Measurements from ENCODE around the gene OR5D13. TPM values are rescaled to one million over a fixed set of nuclear protein-coding genes. Genes with fewer than 3 reads are reported as not detected.

The OR5D13 gene
- total RNA-seq, 1 experiment from 2014 or later, result not detected

- no peak for TF ChIP-seq EZH2 (IDR thresholded peaks at IDR 0.05; ENCODE audit: low read length, unreplicated experiment)
- TF ChIP-seq EZH2phosphoT487 (IDR thresholded peaks at IDR 0.05; ENCODE audit: borderline replicate concordance, low read length), result no peak
- H3K4me3 ChIP-seq (ENCODE audit: low read length), result no peak overlapping the region
- no peaks in the 10 kb centered on the region for H4K20me1 ChIP-seq (ENCODE audit: low read length)
- no peak for ATAC-seq
- H2AFZ ChIP-seq (ENCODE audit: low read length), result no peak overlapping the region
- ChIA-PET CTCF (no interaction called here), POLR2A (ENCODE audit: unreplicated experiment) (no interaction called here)
- BruUV-seq (replicated peaks), result no TSS peak
- H3K79me2 ChIP-seq (ENCODE audit: low read length), result no peaks in the 10 kb centered on the region
- H3K9me2 ChIP-seq (replicated peaks; ENCODE audit: low read length), result no peaks in the 10 kb centered on the region
- H3K4me1 ChIP-seq (ENCODE audit: insufficient read depth, low read length), result no peaks in the 10 kb centered on the region
- no peak overlapping the region for H3K9ac ChIP-seq (ENCODE audit: low read length)
- peaks cover 8% of the 10 kb centered on the region for H3K9me3 ChIP-seq (ENCODE audit: low read length)
- H3K36me3 ChIP-seq (ENCODE audit: low read depth, low read length), result no peaks in the 10 kb centered on the region
- H3K27ac ChIP-seq (ENCODE audit: low read length), result no peak overlapping the region
- no peaks in the 10 kb centered on the region for H3F3A ChIP-seq (ENCODE audit: low read length, unreplicated experiment)
- intact Hi-C loops (cut with micrococcal nuclease), result no loop called here
- H3K27me3 ChIP-seq (ENCODE audit: low read length), result no peaks in the 10 kb centered on the region
- no peak for DNase-seq
- no peak overlapping the region for H3K4me2 ChIP-seq (ENCODE audit: low read length)
These were observed 18.4 kb downstream of the OR5D13 start for GRCh38 chr11:55791606-55792005.

GRCh38 chr11:55793321-55793720 lies 20.1 kb downstream of the OR5D13 start:
- H3K9ac ChIP-seq (ENCODE audit: low read length), result no peak overlapping the region
- no peaks in the 10 kb centered on the region for H3K79me2 ChIP-seq (ENCODE audit: low read length)
- ChIA-PET CTCF (no interaction called here), POLR2A (ENCODE audit: unreplicated experiment) (no interaction called here)
- no peak overlapping the region for H3K4me3 ChIP-seq (ENCODE audit: low read length)
- no peaks in the 10 kb centered on the region for H3K27me3 ChIP-seq (ENCODE audit: low read length)
- no peaks in the 10 kb centered on the region for H3K9me2 ChIP-seq (replicated peaks; ENCODE audit: low read length)
- no peaks in the 10 kb centered on the region for H3K4me1 ChIP-seq (ENCODE audit: insufficient read depth, low read length)
- TF ChIP-seq EZH2 (IDR thresholded peaks at IDR 0.05; ENCODE audit: low read length, unreplicated experiment) (no peak), EZH2phosphoT487 (IDR thresholded peaks at IDR 0.05; ENCODE audit: borderline replicate concordance, low read length) (no peak)
- TF ChIP-seq, protein P1, sequence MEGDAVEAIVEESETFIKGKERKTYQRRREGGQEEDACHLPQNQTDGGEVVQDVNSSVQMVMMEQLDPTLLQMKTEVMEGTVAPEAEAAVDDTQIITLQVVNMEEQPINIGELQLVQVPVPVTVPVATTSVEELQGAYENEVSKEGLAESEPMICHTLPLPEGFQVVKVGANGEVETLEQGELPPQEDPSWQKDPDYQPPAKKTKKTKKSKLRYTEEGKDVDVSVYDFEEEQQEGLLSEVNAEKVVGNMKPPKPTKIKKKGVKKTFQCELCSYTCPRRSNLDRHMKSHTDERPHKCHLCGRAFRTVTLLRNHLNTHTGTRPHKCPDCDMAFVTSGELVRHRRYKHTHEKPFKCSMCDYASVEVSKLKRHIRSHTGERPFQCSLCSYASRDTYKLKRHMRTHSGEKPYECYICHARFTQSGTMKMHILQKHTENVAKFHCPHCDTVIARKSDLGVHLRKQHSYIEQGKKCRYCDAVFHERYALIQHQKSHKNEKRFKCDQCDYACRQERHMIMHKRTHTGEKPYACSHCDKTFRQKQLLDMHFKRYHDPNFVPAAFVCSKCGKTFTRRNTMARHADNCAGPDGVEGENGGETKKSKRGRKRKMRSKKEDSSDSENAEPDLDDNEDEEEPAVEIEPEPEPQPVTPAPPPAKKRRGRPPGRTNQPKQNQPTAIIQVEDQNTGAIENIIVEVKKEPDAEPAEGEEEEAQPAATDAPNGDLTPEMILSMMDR (conservative IDR thresholded peaks at IDR 0.05; ENCODE audit: low read depth, low read length), result no peak
- H2AFZ ChIP-seq (ENCODE audit: low read length), result no peak overlapping the region
- no TSS peak for BruUV-seq (replicated peaks)
- intact Hi-C loops (cut with micrococcal nuclease), result no loop called here
- ATAC-seq, result no peak
- no peak overlapping the region for H3K27ac ChIP-seq (ENCODE audit: low read length)
- DNase-seq, result no peak
- peaks cover 8% of the 10 kb centered on the region for H3K9me3 ChIP-seq (ENCODE audit: low read length)
- H3K36me3 ChIP-seq (ENCODE audit: low read depth, low read length), result no peaks in the 10 kb centered on the region
- H3F3A ChIP-seq (ENCODE audit: low read length, unreplicated experiment), result no peaks in the 10 kb centered on the region
- H4K20me1 ChIP-seq (ENCODE audit: low read length), result no peaks in the 10 kb centered on the region
- no peak overlapping the region for H3K4me2 ChIP-seq (ENCODE audit: low read length)

DNA sequence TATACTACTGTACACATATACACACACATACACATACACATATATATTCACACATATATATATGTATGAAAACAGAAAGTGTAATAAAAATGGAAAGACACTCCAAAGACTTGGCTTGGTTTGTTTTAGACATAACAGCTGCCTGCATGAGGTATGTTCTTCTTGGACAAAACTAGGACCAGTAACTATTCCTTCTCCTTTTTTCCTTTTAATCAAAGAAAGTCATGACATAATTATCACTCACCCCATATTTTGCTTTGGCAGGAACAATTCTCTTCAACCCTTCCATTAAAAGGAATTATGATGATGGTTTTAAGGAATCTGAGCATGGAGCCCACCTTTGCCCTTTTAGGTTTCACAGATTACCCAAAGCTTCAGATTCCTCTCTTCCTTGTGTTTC lies 22.0 kb downstream of the OR5D13 start, which contains the start of gene OR5D14:
OR5D14 (plus strand) TSS at position 301 of the 400 bp plus-strand sequence; CDS start at position 301, 0 bp downstream.
- no peaks in the 10 kb centered on the region for H4K20me1 ChIP-seq (ENCODE audit: low read length)
- H3K4me3 ChIP-seq (ENCODE audit: low read length), result no peak within 1 kb of the TSS
- no peaks in the 10 kb centered on the region for H3K9me2 ChIP-seq (replicated peaks; ENCODE audit: low read length)
- no peaks in the 10 kb centered on the region for H3K4me1 ChIP-seq (ENCODE audit: insufficient read depth, low read length)
- intact Hi-C loops (cut with micrococcal nuclease), result no loop called here
- H3K79me2 ChIP-seq (ENCODE audit: low read length), result no peaks in the 10 kb centered on the region
- no peak within 1 kb of the TSS for H3K27ac ChIP-seq (ENCODE audit: low read length)
- TF ChIP-seq, protein P1 (conservative IDR thresholded peaks at IDR 0.05; ENCODE audit: low read depth, low read length), result no peak
- TF ChIP-seq EZH2phosphoT487 (IDR thresholded peaks at IDR 0.05; ENCODE audit: borderline replicate concordance, low read length), result no peak
- TF ChIP-seq EZH2 (IDR thresholded peaks at IDR 0.05; ENCODE audit: low read length, unreplicated experiment), result no peak
- no peak for DNase-seq
- H3K4me2 ChIP-seq (ENCODE audit: low read length), result no peak within 1 kb of the TSS
- no peak within 1 kb of the TSS for H3K9ac ChIP-seq (ENCODE audit: low read length)
- no peaks in the 10 kb centered on the region for H3F3A ChIP-seq (ENCODE audit: low read length, unreplicated experiment)
- ChIA-PET CTCF (no interaction called here), POLR2A (ENCODE audit: unreplicated experiment) (no interaction called here)
- no peak for ATAC-seq
- H3K36me3 ChIP-seq (ENCODE audit: low read depth, low read length), result no peaks in the 10 kb centered on the region
- no TSS peak for BruUV-seq (replicated peaks)
- H2AFZ ChIP-seq (ENCODE audit: low read length), result no peak within 1 kb of the TSS
- H3K27me3 ChIP-seq (ENCODE audit: low read length), result no peaks in the 10 kb centered on the region
- peaks cover 14% of the 10 kb centered on the region for H3K9me3 ChIP-seq (ENCODE audit: low read length)
